T47D (cell line): ENCODE data around the gene PTPRD.

Experiments
- DNase-seq, 2 experiments: peaks; one replicate each; pipeline versions ENCODE4 v3.0.0 to v3.0.0-alpha.2; 2011 to 2012; ENCODE audit warnings: low read depth in 1 of 2, low spot score in 1 of 2
- JUND ChIP-seq: IDR thresholded peaks from 2 replicates; pipeline ENCODE4 v1.6.1; 2012; ENCODE audit warnings: low read depth
- in situ Hi-C: cut with HindIII; loops from 2 replicates; pipeline ENCODE4 v1.10.0; 2016; ENCODE audit warnings: low sequenced_read_pairs, low pct_unique_long_range_greater_than_20kb

The PTPRD gene

DNA sequence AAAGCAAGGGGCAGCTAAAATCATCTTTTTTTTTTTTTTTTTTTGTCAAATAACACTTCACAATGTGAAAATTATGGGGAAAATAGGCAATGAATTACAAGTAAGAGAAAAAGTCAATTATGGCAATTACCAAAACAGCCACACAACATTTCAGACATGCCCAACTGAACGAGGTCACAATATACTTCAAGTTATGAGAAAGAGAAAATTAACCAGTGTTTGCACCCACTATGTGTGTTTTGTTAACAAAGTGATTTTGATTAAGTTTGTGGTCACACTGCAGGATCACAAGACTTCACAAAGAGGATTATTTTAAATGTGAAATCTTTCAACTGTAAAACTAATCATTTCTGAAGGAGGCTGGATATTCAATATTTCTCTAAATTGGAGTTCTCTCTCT is 1780.4 kb downstream of the PTPRD start:
- DNase-seq: no peak
- in situ Hi-C loops: no loop called here
- no peak for TF ChIP-seq JUND

GRCh38 chr9:8831568-8831967 is 1781.2 kb downstream of the PTPRD start:
- TF ChIP-seq JUND: no peak
- DNase-seq: no peak
- in situ Hi-C loops: no loop called here

DNA sequence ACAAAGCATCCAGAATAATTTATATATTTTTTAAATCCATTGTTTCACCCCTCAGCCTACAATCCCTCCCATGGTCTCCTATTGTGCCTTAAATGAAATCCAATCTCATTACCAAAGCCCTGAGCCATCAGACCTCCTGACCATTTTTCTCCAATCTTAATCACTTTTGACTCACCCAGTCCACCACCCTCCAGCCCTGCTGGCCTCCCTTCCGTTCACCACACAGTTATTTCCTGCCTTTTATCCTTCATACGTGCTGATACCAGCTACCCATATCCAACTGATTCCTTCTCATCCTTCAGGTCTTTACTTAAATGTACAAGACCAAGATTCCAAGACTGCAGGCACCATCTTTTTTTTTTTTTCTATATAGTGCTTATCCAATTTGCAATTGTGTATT is 1786.5 kb downstream of the PTPRD start:
- TF ChIP-seq JUND: no peak
- no peak for DNase-seq
- in situ Hi-C loops: no loop called here

DNA sequence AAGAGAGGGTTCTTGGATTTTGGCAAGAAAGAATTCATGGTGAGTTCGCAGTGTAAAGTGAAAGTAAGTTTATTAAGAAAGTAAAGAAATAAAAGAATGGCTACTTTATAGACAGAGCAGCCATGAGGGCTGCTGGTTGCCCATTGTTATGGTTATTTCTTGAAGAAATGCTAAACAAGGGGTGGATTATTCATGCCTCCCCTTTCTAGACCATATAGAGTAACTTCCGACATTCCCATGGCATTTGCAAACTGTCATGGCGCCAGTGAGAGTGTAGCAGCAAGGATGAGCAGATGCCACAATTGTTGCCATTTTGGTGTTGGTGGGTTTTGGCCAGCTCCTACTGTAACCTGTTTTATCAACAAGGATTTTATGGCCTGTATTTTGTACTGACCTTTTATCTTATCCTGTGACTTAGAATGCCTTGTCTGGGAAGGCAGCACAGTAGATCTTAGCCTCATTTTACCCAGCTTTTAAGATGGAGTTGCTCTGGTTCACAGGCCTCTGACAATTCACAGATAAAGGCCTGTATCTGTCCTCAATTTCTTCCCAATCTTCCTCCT is 1787.1 kb downstream of the PTPRD start:
- in situ Hi-C loops: no loop called here
- DNase-seq: no peak
- TF ChIP-seq JUND: no peak

GRCh38 chr9:8823131-8823895 is 1789.5 kb downstream of the PTPRD start:
- in situ Hi-C loops: no loop called here
- no peak for TF ChIP-seq JUND
- DNase-seq: no peak

GRCh38 chr9:8822667-8823025 is 1790.2 kb downstream of the PTPRD start:
- no peak for DNase-seq
- in situ Hi-C loops: no loop called here
- no peak for TF ChIP-seq JUND

GRCh38 chr9:8821910-8822666 is 1790.7 kb downstream of the PTPRD start:
- no peak for TF ChIP-seq JUND
- in situ Hi-C loops: no loop called here
- DNase-seq: no peak

GRCh38 chr9:8817335-8817734 is 1795.5 kb downstream of the PTPRD start:
- DNase-seq: no peak
- no peak for TF ChIP-seq JUND
- in situ Hi-C loops: no loop called here

DNA sequence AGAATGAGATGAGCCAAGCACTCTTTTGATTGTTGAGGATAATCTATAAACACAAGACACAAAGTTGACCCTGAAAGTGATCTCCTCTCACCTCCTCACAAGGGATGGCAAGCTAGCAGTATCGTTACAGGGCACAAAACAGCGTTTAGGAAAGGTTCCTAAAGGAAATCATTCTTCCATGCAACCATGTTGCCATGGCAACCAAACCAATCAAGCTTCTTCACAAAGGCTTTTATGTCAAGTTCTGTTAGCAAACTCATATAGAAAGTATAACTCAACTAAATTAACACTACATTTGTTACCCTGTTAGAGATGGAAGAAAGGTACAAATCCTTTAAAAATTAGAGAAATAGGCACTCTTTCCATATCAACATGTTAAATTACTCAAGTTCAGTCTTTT is 1796.4 kb downstream of the PTPRD start:
- no peak for DNase-seq

GRCh38 chr9:8815931-8816330 is 1796.9 kb downstream of the PTPRD start:
- TF ChIP-seq JUND: no peak
- in situ Hi-C loops: no loop called here
- no peak for DNase-seq

More for the DNA sequence above, 1796.4 kb downstream of the PTPRD start:
- TF ChIP-seq JUND: no peak
- in situ Hi-C loops: no loop called here

GRCh38 chr9:8815219-8815618 is 1797.6 kb downstream of the PTPRD start:
- in situ Hi-C loops: no loop called here
- DNase-seq: no peak
- TF ChIP-seq JUND: no peak

DNA sequence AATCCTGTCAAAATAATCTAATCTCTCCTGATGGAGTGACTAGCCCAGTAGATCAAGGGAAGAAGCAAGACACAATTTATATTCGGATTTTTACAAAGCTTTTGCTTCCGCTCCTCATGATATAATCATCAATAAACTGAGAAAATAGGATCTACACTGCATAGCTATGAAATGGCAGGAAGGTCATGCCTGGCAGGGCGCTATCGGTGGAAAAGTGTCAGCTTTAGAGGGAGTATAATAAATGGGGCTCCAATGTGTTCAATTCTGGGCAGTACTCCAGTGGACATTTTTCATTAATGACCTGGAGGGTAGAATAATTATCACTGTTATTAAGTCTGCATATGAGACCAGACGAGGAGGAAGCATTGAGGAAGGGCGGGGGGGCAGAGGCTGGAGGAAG is 1799.9 kb downstream of the PTPRD start:
- DNase-seq: no peak
- TF ChIP-seq JUND: no peak
- in situ Hi-C loops: no loop called here

GRCh38 chr9:8809741-8810140 is 1803.1 kb downstream of the PTPRD start:
- TF ChIP-seq JUND: no peak
- in situ Hi-C loops: no loop called here
- no peak for DNase-seq
